Activated CD8-positive, alpha-beta memory T cell treated with anti-CD3 and anti-CD28 coated beads, Interleukin-2, amount 50 U/mL, for 48 hours (primary cell): ENCODE data around the gene LCNL1.

Source experiments
- DNase-seq: peaks from one replicate; pipeline ENCODE4 v3.0.0-alpha.2; 2020

LCNL1 gene

GRCh38 chr9:136982232-136983051 lies at the start of gene LCNL1:
Gene LCNL1, plus strand, starts transcription at chr9:136982993. Its CDS starts 594 bp downstream, at chr9:136983587.
- DNase-seq, result no peak

GRCh38 chr9:136934277-136934676 lies 48.5 kb upstream of the LCNL1 start:
- no peak for DNase-seq

GRCh38 chr9:136935651-136936050 lies 47.1 kb upstream of the LCNL1 start:
- no peak for DNase-seq

GRCh38 chr9:136936645-136937170 lies 46.1 kb upstream of the LCNL1 start:
- DNase-seq, result no peak

GRCh38 chr9:136937186-136938001 lies 45.4 kb upstream of the LCNL1 start:
- no peak for DNase-seq

GRCh38 chr9:136939431-136939995 lies 43.3 kb upstream of the LCNL1 start:
- DNase-seq, result no peak

GRCh38 chr9:136939996-136940525 lies 42.7 kb upstream of the LCNL1 start:
- no peak for DNase-seq

GRCh38 chr9:136940526-136941230 lies 42.1 kb upstream of the LCNL1 start:
- no peak for DNase-seq

GRCh38 chr9:136941231-136942111 lies 41.3 kb upstream of the LCNL1 start:
- no peak for DNase-seq

GRCh38 chr9:136942112-136942880 lies 40.5 kb upstream of the LCNL1 start:
- DNase-seq, result no peak

- no peak for DNase-seq
Measured at GRCh38 chr9:136942881-136943230, 39.9 kb upstream of the LCNL1 start.

GRCh38 chr9:136943291-136944211 lies 39.2 kb upstream of the LCNL1 start:
- peak; percentile 76 for DNase-seq

GRCh38 chr9:136944212-136944518 lies 38.6 kb upstream of the LCNL1 start:
- DNase-seq, result no peak

- DNase-seq, result peak; percentile 99
Measured at GRCh38 chr9:136944519-136945332, 38.1 kb upstream of the LCNL1 start, which contains the start of the genes C8G and FBXW5. Gene C8G, plus strand, starts transcription at chr9:136945243. Its CDS starts 78 bp downstream, at chr9:136945321. Gene FBXW5, minus strand, starts transcription at chr9:136944738. Its CDS starts 655 bp downstream, at chr9:136944083.

- DNase-seq, result no peak
Measured at GRCh38 chr9:136945333-136946227, 37.2 kb upstream of the LCNL1 start.

- no peak for DNase-seq
Measured at GRCh38 chr9:136946228-136947027, 36.4 kb upstream of the LCNL1 start.
